Raji (cell line): ENCODE measurements around the gene THNSL1.

Source experiments
- POLR2A ChIP-seq: IDR thresholded peaks from 2 replicates; pipeline ENCODE4 v1.6.1; 2011; ENCODE audit warnings: low read depth, low read length, control low read depth; ENCODE audit not compliant: insufficient read depth

The THNSL1 gene

GRCh38 chr10:24991298-24991697 lies 25.1 kb upstream of the THNSL1 start:
- no peak for TF ChIP-seq POLR2A

GRCh38 chr10:24992512-24993133 lies 23.8 kb upstream of the THNSL1 start:
- no peak for TF ChIP-seq POLR2A

- TF ChIP-seq POLR2A: no peak
These were observed 23.0 kb upstream of the THNSL1 start for GRCh38 chr10:24993237-24993958.

GRCh38 chr10:24995072-24995471 lies 21.3 kb upstream of the THNSL1 start:
- no peak for TF ChIP-seq POLR2A

GRCh38 chr10:24998044-24998443 lies 18.4 kb upstream of the THNSL1 start:
- TF ChIP-seq POLR2A: no peak

- TF ChIP-seq POLR2A: no peak
These were observed 1.8 kb upstream of the THNSL1 start for GRCh38 chr10:25014579-25014978.

- no peak for TF ChIP-seq POLR2A
These were observed 510 bp upstream of the THNSL1 start, which contains the start of gene ENKUR for GRCh38 chr10:25015828-25016375. Gene ENKUR (minus strand): TSS chr10:25016158. CDS start chr10:25015936, 222 bp downstream.

- no peak for TF ChIP-seq POLR2A
These were observed 760 bp downstream of the THNSL1 start for GRCh38 chr10:25017154-25017590.

GRCh38 chr10:25017661-25018060 lies 1.2 kb downstream of the THNSL1 start:
- TF ChIP-seq POLR2A: no peak

- no peak for TF ChIP-seq POLR2A
These were observed 2.3 kb downstream of the THNSL1 start for GRCh38 chr10:25018703-25019102.

GRCh38 chr10:25023278-25023677 lies 6.9 kb downstream of the THNSL1 start:
- TF ChIP-seq POLR2A: no peak

GRCh38 chr10:25024528-25024927 lies 8.1 kb downstream of the THNSL1 start:
- no peak for TF ChIP-seq POLR2A

GRCh38 chr10:25026463-25026862 lies 10.1 kb downstream of the THNSL1 start:
- no peak for TF ChIP-seq POLR2A

GRCh38 chr10:25028711-25029110 lies 12.3 kb downstream of the THNSL1 start:
- no peak for TF ChIP-seq POLR2A

GRCh38 chr10:25029519-25029918 lies 13.1 kb downstream of the THNSL1 start:
- TF ChIP-seq POLR2A: no peak

GRCh38 chr10:25036381-25036780 lies 20.0 kb downstream of the THNSL1 start:
- TF ChIP-seq POLR2A: no peak
